Measurements from ENCODE around the gene GAL3ST3. TPM values are rescaled to one million over a fixed set of nuclear protein-coding genes. Genes with fewer than 3 reads are reported as not detected.

GAL3ST3 gene
- polyA plus RNA-seq, 1 donor (not counting 4 experiments of a cell fraction or from before 2014, with no cell fraction given), result not detected

GRCh38 chr11:66063900-66064299 lies 14.9 kb upstream of the GAL3ST3 start:
- H3K36me3 ChIP-seq (ENCODE audit: control insufficient read depth in 2 of 2, extremely low read depth in 1 of 2, insufficient read depth in 2 of 2, low read length in 2 of 2), result peaks cover 56 to 70% of the 10 kb centered on the region in 2 experiments
- no peak for DNase-seq (ENCODE audit: low read depth, low spot score)
- no peaks in the 10 kb centered on the region for H3K27me3 ChIP-seq (ENCODE audit: control insufficient read depth, extremely low read depth, insufficient read depth, low read length)
- dilution Hi-C loops (cut with MboI; ENCODE audit: extremely low pct_ligation_motif_present, low sequenced_read_pairs), result no loop called here
- H3K27ac ChIP-seq (ENCODE audit: control insufficient read depth, insufficient read depth, low read length), result no peak overlapping the region
- TF ChIP-seq CTCF (optimal IDR thresholded peaks at IDR 0.05 in 1 of 3, IDR thresholded peaks at IDR 0.05 in 1 of 3, conservative IDR thresholded peaks at IDR 0.05 in 1 of 3; ENCODE audit: extremely low read depth in 1 of 3, insufficient read depth in 2 of 3, low read length in 3 of 3) (no peak), EZH2 (IDR thresholded peaks at IDR 0.05; ENCODE audit: low read length) (no peak)
- no peak for FAIRE-seq
- H3K4me1 ChIP-seq (ENCODE audit: control insufficient read depth, extremely low read depth, insufficient read depth, low read length), result peaks cover 18% of the 10 kb centered on the region
- peaks cover 15% of the 10 kb centered on the region for H3K79me2 ChIP-seq (ENCODE audit: control insufficient read depth, insufficient read depth, low read length)
- H3K4me2 ChIP-seq (ENCODE audit: control insufficient read depth, extremely low read depth, insufficient read depth, low read depth, low read length), result no peak overlapping the region
- no peak overlapping the region for H2AFZ ChIP-seq (ENCODE audit: control insufficient read depth, low read length)
- H4K20me1 ChIP-seq (ENCODE audit: control insufficient read depth, extremely low read depth, insufficient read depth, low read length), result peaks cover 10% of the 10 kb centered on the region
- peaks cover 3% of the 10 kb centered on the region for H3K9me1 ChIP-seq (ENCODE audit: control insufficient read depth, extremely low read depth, insufficient read depth, low read length)
- H3K9me3 ChIP-seq (ENCODE audit: control insufficient read depth, low read depth, low read length), result no peaks in the 10 kb centered on the region
- no peak overlapping the region for H3K4me3 ChIP-seq (ENCODE audit: control insufficient read depth in 2 of 3, extremely low read depth in 1 of 3, insufficient read depth in 2 of 3, low read depth in 1 of 3, low read length in 3 of 3)
- H3K9ac ChIP-seq (ENCODE audit: control insufficient read depth, extremely low read depth, insufficient read depth, low read length), result no peak overlapping the region

GRCh38 chr11:66062408-66062807 lies 13.4 kb upstream of the GAL3ST3 start:
- no peak overlapping the region for H3K9ac ChIP-seq (ENCODE audit: control insufficient read depth, extremely low read depth, insufficient read depth, low read length)
- TF ChIP-seq CTCF (optimal IDR thresholded peaks at IDR 0.05 in 1 of 3, IDR thresholded peaks at IDR 0.05 in 1 of 3, conservative IDR thresholded peaks at IDR 0.05 in 1 of 3; ENCODE audit: extremely low read depth in 1 of 3, insufficient read depth in 2 of 3, low read length in 3 of 3) (no peak), EZH2 (IDR thresholded peaks at IDR 0.05; ENCODE audit: low read length) (no peak)
- peaks cover 3% of the 10 kb centered on the region for H3K9me1 ChIP-seq (ENCODE audit: control insufficient read depth, extremely low read depth, insufficient read depth, low read length)
- peaks cover 16% of the 10 kb centered on the region for H3K4me1 ChIP-seq (ENCODE audit: control insufficient read depth, extremely low read depth, insufficient read depth, low read length)
- H2AFZ ChIP-seq (ENCODE audit: control insufficient read depth, low read length), result no peak overlapping the region
- dilution Hi-C loops (cut with MboI; ENCODE audit: extremely low pct_ligation_motif_present, low sequenced_read_pairs), result no loop called here
- no peak for FAIRE-seq
- peaks cover 16% of the 10 kb centered on the region for H3K79me2 ChIP-seq (ENCODE audit: control insufficient read depth, insufficient read depth, low read length)
- DNase-seq (ENCODE audit: low read depth, low spot score), result no peak
- H3K9me3 ChIP-seq (ENCODE audit: control insufficient read depth, low read depth, low read length), result no peaks in the 10 kb centered on the region
- no peak overlapping the region for H3K4me3 ChIP-seq (ENCODE audit: control insufficient read depth in 2 of 3, extremely low read depth in 1 of 3, insufficient read depth in 2 of 3, low read depth in 1 of 3, low read length in 3 of 3)
- peaks cover 2% of the 10 kb centered on the region for H4K20me1 ChIP-seq (ENCODE audit: control insufficient read depth, extremely low read depth, insufficient read depth, low read length)
- H3K36me3 ChIP-seq (ENCODE audit: control insufficient read depth in 2 of 2, extremely low read depth in 1 of 2, insufficient read depth in 2 of 2, low read length in 2 of 2), result peaks cover 57 to 69% of the 10 kb centered on the region in 2 experiments
- H3K27ac ChIP-seq (ENCODE audit: control insufficient read depth, insufficient read depth, low read length), result no peak overlapping the region
- no peak overlapping the region for H3K4me2 ChIP-seq (ENCODE audit: control insufficient read depth, extremely low read depth, insufficient read depth, low read depth, low read length)
- no peaks in the 10 kb centered on the region for H3K27me3 ChIP-seq (ENCODE audit: control insufficient read depth, extremely low read depth, insufficient read depth, low read length)

Measured in keratinocyte (primary cell).